HG02623 (cell line): ENCODE measurements around the gene SOAT2.

Experiments
- ATAC-seq: cut with Tn5 transposase; IDR thresholded peaks from one replicate; pipeline ENCODE4 v1.9.1; 2021; ENCODE audit warnings: moderate library complexity; ENCODE audit not compliant: unreplicated experiment

Gene SOAT2

DNA sequence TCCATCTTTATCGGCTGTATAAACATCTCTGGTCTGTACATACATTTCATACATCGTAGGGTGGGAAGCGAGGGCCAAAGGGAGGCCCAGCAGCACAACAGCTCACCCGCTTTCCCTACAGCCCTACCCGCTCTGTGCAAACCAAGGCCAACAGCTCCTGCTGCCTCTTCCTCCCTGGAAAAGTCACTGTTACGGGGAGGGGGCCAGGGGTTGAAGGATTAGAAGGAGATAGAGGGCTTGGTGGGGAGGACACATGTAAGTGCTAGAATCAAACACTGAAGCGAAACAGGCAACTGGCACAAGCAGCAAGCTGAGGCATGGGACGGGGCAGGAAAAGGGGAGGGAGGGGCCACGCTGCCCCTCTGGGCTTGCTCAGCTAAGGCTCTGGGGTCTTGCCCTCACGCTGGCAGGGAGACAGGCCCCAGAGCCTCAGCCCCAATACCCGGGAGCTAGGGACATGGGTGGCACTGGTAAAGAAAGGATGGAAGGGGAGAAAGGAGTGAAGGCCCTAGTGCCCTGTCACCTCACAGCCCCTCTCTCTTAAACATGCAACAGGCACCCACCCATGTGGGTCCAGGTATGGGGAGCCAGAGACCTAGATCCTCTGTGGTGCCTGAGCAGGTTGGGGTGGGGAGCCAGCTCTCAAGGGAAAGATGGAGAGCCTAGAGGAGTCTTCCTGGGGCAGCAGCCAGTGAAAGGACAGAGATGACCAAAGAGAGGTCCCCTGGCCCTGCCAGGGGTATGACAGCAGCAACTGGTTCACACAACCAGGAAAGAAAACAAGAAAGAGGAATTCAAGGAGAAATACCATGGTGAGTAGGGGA, 38.5 kb upstream of the SOAT2 start:
- ATAC-seq, result no peak

DNA sequence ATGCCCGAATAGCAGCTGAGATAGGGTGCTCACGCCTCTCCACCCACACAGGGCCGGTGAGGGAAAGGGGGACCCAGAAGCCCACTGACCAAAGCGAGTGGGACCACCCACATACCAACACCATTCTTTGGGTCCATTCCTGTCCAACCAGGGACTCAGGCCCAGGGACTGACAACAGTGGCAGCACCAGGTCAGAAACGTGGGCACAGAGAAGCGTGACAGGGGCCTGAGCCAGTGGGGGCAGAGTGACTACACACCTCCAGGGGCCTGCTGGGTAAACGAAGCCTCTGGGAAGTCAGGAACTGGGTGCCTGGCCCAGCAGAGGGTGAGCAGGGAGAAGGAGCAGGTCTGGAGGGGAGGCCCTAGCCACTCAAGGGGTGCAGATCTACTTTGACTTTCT, 37.8 kb upstream of the SOAT2 start:
- no peak for ATAC-seq

DNA sequence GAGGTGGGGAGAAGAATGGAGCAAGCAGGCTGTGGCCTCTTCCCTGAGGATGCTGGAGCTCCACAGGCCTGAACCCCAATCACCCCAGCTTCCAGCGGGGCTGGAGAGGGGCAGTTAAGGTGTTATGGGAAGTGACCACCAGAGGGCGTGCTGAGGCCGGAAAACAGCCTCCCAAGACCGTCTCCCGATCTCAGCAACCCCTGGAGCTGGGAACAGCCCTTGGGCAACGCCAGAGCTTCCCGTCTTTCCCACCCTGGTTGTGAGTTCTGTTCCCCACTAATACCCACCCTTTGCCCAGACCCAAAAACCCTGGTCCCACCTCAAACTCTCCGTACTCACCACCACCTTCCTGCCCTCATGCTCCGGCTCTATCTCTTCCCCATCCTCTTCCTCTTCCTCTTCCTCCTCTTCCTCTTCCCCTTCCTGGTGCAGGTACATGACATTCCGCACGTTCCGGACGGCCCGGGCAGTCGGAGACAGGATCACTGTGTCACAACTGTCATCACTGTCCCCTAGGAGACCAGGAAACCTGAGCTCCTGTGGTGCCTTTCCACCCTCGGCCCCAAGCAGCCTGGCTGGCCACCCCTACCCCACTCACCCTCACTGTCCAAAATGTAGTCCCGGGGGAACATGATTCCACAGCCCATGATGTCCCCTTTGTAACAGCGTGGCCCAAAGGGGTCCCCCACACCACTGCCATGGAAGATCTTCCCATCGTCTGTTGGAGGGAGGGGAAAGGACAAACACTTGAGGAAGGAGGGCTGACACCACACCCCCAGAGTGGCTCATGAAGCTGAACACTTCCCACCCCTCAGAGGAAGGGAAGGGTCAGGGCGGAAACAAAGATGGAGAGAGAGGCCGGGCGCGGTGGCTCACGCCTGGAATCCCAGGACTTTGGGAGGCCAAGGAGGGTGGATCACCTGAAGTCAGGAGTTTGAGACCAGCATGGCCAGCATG, 37.0 kb upstream of the SOAT2 start:
- no peak for ATAC-seq

DNA sequence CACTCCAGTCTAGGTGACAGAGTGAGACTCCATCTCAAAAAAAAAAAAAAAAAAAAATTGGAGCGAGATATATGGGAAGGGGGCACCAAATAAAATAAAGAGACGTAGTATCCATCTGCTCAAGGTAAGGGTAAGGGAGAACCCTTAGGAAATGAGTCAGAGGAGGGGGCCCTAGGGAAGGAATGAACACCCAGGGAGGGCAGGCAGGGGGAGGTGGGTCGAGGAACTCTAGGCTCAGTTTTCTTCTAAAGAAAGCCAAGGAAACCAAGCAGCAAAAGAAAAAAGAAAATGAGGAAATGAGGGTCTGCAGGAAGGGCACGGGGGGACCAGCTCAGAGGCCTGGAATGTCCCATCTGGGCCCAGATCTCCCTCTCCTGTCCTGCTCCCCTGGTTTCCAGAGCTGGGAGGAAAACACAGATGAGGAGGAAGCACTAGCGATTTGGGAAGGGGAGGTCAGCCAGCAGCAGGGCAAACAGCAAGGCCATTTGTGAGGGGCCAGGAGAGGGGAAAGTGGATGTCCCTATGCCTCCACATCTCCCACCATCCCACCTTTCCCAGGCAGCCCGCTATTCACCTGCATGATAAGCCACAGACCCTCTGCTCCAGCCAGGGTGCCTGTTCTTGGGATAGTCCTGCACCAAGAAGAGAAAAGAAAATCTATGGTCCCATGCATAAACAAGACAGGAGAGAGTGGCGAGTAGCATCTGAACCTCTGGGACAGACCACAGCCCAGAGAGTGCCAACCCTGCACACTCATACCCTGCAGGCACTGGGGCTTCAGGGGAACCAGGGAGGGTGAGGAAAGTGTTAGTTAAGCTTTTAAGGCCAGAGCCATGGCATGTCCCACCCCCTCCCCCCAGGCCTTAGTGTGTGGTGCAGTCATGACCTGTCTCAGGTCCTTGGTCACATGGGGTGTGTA, 36.0 kb upstream of the SOAT2 start:
- ATAC-seq, result no peak

DNA sequence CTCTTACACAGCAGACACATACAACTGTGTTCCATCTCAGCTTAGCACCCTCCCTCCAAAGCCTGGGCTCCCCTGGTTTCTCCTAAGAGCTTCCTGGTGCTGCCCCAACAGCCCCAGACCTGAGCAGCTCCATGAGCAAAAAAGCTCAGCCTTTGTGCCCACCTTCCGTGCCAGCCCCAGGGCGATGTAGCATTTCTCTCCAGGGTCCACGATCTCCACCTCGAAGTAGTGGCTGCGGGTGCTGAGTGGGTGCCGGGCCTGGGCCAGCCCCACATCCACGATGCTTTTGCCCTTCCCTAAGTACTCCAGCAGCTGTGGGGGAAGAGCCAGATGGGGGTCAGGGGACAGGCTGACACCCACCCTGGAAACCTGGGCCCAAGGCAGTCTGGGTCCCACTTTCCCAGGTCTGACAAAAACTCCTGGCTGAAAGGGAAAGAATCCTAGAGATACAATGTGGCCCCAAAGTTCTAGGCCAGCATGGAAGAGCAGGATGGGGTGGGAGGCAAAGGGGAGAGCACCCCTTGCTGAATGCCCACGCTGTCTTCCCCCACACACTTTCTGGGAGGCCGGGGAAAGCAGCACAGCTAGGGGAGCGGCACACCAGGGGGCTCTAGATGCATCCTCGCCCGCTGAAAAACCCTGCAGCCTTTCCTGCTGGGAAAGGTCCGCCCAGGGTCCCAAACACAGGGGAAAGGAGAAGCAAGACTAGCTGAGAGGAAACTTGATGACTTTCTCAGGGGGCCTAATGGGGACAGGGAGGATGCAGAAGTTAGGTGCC, 35.1 kb upstream of the SOAT2 start:
- no peak for ATAC-seq

DNA sequence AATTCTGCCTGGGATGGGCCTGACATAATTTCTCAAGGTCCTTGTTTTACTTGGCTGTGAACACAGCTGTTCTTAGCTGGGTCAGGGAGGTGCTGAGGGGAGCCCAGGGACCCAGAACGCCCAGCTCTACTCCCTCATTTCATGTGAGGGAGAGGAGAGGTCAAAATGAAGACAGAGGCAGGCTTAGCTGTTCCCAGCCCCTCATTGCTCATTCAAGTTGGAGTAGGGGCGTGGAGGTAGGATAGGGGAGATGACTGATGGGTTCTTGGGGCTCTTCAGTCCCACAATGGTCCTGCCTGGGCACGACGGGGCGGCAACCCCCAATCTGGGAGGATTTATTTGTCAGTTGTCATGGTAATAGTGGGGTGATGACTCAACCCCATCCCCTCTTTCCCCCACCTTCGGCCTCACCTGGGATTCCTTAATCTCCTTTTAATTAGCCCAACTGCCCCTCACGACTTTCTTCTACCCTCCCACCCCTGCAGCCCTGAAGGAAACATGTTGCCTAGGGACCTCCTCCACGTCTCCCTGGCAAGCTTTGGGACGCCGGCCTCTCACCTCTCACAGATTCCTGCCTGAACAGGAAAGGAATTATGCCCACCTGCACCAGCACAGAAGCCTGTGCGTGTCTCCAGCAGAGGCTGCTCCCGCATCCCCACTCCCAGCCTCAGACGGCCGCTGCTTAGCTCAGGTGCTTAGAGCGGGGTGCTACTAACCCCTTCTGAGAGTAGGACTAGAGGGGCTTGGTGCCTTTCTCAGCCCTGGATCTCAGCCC, 34.3 kb upstream of the SOAT2 start:
- ATAC-seq, result no peak

DNA sequence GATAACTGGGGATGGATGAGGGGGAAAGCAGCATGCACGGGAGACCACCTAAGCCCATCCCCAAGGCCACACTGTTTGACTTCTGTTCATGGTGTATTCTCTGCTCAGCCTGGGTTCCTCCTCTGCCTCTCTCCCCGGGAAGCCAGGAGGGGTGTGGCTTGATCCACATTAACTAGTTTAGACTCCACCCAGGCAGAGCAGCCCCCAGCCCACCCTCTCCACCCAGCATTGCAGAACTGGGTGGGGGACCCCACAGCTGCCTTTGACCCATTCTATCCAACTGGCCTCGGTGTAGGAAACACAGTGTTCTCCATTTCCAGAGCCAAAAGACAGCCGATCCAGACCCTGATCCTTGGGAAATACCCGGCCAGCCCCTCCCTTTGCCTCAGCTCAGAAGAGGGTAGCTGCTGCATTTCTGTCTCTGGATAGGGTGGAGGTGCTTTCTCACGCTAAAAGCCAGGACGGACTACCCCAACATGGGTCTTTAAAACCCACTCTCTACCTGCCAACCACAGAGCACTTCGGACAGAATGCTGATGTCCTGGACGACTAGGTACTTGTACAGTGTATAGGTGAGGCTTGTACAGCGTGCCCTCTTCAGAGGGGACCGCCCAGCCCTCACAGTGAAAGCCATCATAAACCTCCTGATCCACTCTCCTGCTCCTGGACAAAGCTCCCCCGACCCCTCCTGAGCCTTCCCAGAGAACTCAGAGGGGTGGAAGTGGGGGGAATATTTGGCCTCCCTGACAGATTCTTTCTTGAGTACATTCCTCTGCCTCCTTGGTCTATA, 33.5 kb upstream of the SOAT2 start:
- ATAC-seq, result no peak

DNA sequence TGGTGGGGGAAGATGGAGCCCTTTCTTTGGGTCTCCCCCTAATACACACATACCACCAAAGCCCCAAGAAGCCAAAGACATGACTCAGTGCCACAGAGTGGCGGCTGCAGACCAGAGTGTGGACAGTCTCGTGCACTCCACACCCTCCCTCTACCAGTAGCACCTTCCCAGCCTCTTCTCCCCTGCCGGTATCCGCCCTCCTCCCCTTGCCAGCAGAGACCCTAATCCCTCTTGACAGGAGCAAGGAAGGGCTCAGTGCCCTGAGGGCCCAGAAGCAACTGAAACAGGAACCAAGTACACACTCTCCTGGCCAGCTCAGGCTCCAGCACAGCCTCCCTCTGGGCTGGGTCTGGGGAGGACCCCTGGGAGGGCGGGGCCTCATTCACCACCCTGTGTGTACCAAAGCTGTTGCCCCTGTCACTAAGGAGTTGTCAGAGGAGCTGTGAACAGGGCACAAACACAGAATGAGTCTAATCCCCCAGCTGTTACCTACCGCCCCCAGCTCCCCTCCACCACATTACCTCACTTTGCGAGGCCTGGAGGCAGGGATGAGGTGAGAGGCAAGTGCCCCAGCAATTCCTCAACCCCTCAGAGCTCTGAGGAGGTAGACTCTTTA, 32.3 kb upstream of the SOAT2 start:
- ATAC-seq, result no peak

DNA sequence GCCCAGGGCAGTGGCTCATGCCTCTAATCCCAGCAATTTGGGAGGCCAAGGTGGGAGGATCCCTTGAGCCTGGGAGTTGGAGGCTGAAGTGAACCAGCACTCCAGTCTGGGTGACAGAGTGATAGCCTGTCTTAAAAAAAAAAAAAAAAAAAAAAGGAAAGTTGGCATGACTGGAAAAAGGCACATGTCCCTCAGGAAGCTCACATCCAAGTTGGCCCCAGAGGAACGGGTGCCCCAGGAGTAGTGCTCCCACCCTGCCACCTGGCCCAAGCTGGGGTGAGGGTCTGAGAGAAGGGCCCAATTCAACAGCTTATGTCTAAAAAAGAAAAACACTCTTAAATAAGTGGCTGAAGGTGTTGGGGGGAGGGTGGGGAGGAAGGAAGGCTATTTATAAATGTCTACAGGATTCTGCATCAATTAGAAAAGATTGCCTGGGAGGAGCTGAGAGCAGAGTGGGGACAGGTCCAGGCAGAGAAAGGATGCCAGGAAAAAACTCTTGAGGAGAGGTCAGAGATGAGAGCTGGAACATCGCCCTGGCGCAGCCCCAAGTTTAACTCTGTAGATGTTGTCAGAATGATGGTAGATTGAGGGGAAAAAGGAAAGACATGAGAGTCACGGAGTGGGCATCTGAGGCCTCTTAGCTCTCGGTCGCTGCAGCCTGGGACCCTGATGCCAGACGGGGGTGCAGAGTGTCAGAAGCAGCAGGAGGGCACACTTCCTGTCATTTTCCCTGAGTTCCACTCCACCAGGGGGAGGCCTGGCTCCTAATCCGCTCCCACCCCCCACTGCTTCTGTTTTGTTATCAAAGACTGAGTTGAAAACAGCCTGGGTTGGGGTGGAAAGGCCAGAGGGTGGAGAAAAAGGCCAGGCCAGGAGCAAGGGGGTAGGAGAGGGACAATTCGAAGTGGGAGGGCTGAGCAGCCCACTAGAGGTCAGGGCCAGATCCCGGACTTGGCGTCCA, 31.4 kb upstream of the SOAT2 start:
- no peak for ATAC-seq

DNA sequence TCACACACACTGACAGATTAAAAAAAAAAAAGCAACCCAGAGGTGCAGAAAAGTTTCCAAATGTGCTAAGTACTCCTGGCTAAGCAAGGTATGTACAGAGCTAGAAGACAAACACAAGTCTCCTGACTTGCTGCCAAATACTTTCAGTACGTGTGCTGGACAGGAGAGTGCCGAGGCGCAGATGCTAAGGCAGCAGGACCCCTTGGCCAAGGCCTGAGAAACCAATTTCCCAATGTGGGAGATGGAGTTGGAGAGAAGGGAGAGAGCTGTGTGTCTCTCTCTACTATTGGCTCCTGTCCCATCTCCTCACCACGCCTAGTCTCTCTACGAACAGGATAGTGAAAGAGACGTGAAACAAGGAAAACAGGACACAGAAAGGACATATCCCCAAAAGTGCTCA, 29.4 kb upstream of the SOAT2 start:
- no peak for ATAC-seq

DNA sequence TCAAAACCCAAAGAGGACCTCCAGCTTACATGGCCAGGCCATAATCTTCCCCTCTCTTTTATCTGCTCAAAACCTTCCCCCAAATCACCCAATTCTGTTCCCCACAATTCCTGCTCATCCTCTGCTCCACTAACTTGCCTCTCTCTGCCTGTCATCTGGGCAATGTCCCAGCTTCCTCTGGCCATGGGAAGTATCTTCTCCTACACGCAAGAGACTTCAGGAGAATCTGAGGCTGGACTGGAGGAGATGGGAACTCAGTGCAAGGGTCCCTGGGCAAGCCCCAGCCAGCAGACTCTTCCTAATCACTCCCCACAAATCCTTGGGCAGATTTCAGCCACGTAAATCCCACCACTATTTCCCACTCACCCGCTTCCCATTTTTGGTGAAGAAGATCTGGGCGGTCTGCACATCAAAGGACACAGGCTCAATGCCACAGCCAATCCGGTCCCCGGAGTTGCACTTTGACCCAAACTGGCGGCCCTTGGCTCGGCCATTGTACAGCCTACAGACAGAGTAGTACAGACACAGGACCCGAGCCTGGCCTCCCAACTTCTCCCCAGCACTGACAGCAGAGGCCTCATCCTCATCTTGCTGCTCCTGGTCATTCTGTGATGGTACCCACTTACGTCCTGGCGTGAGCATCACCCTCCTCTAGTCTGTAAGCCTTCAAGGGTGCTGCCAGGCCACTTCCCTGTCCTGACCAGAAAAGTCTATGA, 28.8 kb upstream of the SOAT2 start:
- ATAC-seq, result no peak

DNA sequence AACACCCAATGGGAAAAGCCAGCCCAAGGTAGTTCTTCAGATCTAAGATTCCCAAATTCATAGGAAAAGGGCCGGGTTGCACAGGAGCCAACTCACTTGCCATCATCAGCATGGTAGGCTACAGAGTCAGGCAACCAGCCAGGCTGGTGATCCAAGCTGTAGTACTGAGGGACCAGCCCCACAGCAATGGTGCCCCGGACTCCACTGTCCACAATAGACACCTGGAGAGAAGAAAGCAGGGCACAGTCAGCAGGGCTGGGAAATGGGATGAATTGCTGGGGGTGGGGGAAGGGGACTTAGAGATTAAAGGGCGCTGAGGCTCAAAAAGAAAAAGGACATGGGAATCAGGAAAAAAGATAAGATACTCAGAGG, 28.3 kb upstream of the SOAT2 start:
- ATAC-seq, result no peak

DNA sequence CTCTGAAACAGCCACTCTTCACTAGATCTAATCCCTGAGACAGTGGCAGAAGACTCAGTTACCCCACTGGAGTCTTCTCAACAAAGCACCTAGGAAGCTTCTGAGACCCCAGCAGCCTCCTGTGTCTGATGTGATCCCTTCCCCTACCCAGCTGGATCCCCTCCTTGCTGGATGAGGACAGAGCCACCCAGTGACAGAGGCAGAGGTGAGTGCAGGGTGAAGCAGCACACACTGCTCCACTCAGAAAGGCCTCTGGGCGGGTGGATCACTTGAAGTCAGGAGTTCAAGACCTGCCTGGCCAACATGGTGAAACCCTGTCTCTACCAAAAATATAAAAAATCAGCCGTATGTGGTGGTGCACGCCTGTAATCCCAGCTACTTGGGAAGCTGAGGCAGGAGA, 26.8 kb upstream of the SOAT2 start:
- no peak for ATAC-seq

DNA sequence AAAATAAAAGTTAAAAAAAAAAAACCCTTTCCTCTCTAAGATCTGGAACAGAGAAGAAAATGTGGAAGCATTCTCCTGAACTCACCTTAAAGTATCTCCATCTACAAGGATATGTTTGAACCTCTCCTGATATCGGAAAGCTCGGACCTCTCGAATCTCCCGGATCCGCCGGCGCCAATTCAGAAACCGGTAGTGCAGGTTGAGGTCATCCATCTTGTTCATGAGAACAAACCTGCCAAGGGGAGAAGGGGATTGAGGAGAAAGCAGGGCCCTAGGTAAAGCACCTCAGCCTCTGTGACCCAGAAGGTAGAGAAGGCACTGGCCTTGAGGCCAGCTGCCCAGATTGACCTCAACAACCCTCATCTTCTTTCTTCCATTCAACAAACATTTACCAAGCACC, 26.3 kb upstream of the SOAT2 start:
- no peak for ATAC-seq

DNA sequence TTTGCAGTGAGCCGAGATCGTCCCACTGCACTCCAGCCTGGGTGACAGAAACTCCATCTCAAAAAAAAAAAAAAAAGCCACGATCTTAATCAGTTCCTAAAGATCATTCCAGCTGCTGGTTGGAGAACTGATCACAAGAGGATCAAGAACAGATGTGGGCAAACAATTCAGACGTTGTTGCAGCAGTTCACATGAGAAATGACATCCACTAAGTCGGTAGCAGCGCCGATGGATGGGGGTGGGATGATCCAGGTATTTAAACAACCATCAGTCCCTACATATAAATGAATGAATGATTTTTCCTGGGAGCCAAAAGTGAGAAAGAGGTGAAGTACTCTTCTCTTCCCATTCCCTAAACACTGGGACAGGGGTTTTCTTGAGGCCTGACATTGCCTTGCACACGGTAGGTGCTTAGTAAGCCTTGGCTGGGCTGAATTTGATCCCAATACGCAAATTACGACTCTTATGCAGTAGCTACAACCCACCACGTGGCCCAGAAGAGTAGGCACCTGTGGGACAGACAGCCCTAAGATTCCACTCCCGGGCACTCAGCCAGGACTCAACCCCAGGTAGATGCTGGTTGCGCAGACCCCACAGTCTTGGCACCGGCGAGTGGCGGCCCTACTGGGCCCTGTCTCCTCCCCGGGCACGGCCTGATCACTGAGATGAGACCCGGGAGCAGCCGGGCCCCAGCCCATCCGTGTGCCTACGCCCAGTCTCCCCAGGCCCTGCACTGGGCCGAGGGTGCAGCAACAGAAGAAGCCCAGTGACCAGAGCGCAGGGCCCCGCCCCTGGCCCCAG, 24.7 kb upstream of the SOAT2 start:
- peak; percentile 1 for ATAC-seq
